ENCODE data around the gene IFNGR1. TPM values are rescaled to one million over a fixed set of nuclear protein-coding genes. Genes with fewer than 3 reads are reported as not detected.

IFNGR1 gene
- total RNA-seq, 1 experiment from 2014 or later, result 18.4 TPM

- POLR2A ChIA-PET (ENCODE audit: low non-redundant PET), result interaction anchor here (0.6 kb wide), 1 partner anchor 1058 kb away, joined by 5 read pairs; no protein-coding TSS in a partner anchor
These were observed 42.5 kb downstream of the IFNGR1 start for GRCh38 chr6:137176729-137177128.

DNA sequence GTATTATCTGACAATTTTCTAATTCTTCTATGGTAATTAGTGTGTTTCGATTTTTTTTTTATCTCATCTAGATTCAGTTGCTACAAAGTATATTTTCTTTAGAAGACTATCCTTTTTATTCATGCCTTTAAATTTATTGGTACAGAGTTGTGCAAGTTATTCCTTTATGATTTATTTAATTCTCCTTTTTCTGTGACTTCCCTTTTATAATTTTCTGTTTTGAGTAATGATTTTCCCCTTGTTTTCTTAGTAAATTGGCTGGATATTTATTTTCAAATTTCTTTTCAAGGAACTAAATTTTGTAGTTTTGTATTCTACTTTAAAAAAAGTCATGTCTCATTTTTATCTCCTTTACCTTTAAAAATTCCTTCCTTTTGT is 43.3 kb downstream of the IFNGR1 start:
- ChIA-PET CTCF (no interaction called here), POLR2A (ENCODE audit: low non-redundant PET) (no interaction called here)
- Histone ChIP-seq H3K9me3 (ENCODE audit: low read depth, low read length, poor library complexity, severe bottlenecking) (no peaks in the 10 kb centered on the region), H3K27me3 (replicated peaks; ENCODE audit: insufficient read depth, low read depth, low read length, poor library complexity) (peaks cover 3% of the 10 kb centered on the region), H3K4me1 (ENCODE audit: insufficient read depth, low read length, poor library complexity, severe bottlenecking) (no peaks in the 10 kb centered on the region), H3K4me3 (ENCODE audit: low read depth, low read length, poor library complexity, severe bottlenecking) (no peak overlapping the region), H3K27ac (ENCODE audit: low read depth, low read length, poor library complexity, severe bottlenecking) (no peak overlapping the region), H3K36me3 (ENCODE audit: insufficient read depth, low read length, poor library complexity, severe bottlenecking) (no peaks in the 10 kb centered on the region)
- DNase-seq (ENCODE audit: low spot score), result no peak
- no peak for TF ChIP-seq EZH2 (IDR thresholded peaks at IDR 0.05; ENCODE audit: borderline replicate concordance, low read depth, low read length, poor library complexity, severe bottlenecking)
- TF ChIP-seq CTCF (conservative IDR thresholded peaks at IDR 0.05; ENCODE audit: low read depth, low read length), result no peak
- intact Hi-C loops (cut with micrococcal nuclease; ENCODE audit: unreplicated experiment), result no loop called here
- no TSS peak for BruUV-seq (replicated peaks)

More at GRCh38 chr6:137176729-137177128, 42.5 kb downstream of the IFNGR1 start:
- H3K4me1 ChIP-seq (ENCODE audit: insufficient read depth, low read length, poor library complexity, severe bottlenecking), result no peaks in the 10 kb centered on the region
- TF ChIP-seq CTCF (conservative IDR thresholded peaks at IDR 0.05; ENCODE audit: low read depth, low read length), result no peak
- TF ChIP-seq EZH2 (IDR thresholded peaks at IDR 0.05; ENCODE audit: borderline replicate concordance, low read depth, low read length, poor library complexity, severe bottlenecking), result no peak
- no peak overlapping the region for H3K27ac ChIP-seq (ENCODE audit: low read depth, low read length, poor library complexity, severe bottlenecking)
- DNase-seq (ENCODE audit: low spot score), result no peak
- H3K4me3 ChIP-seq (ENCODE audit: low read depth, low read length, poor library complexity, severe bottlenecking), result no peak overlapping the region
- H3K9me3 ChIP-seq (ENCODE audit: low read depth, low read length, poor library complexity, severe bottlenecking), result peaks cover 3% of the 10 kb centered on the region
- CTCF ChIA-PET, result no interaction called here
- peaks cover 3% of the 10 kb centered on the region for H3K27me3 ChIP-seq (replicated peaks; ENCODE audit: insufficient read depth, low read depth, low read length, poor library complexity)
- intact Hi-C loops (cut with micrococcal nuclease; ENCODE audit: unreplicated experiment), result no loop called here
- BruUV-seq (replicated peaks), result no TSS peak
- H3K36me3 ChIP-seq (ENCODE audit: insufficient read depth, low read length, poor library complexity, severe bottlenecking), result no peaks in the 10 kb centered on the region

- ChIA-PET CTCF (no interaction called here), POLR2A (ENCODE audit: low non-redundant PET) (no interaction called here)
- intact Hi-C loops (cut with micrococcal nuclease; ENCODE audit: unreplicated experiment), result no loop called here
- peaks cover 3% of the 10 kb centered on the region for H3K27me3 ChIP-seq (replicated peaks; ENCODE audit: insufficient read depth, low read depth, low read length, poor library complexity)
- no peak for DNase-seq (ENCODE audit: low spot score)
- BruUV-seq (replicated peaks), result no TSS peak
- H3K4me3 ChIP-seq (ENCODE audit: low read depth, low read length, poor library complexity, severe bottlenecking), result no peak overlapping the region
- no peak overlapping the region for H3K27ac ChIP-seq (ENCODE audit: low read depth, low read length, poor library complexity, severe bottlenecking)
- H3K9me3 ChIP-seq (ENCODE audit: low read depth, low read length, poor library complexity, severe bottlenecking), result no peaks in the 10 kb centered on the region
- H3K36me3 ChIP-seq (ENCODE audit: insufficient read depth, low read length, poor library complexity, severe bottlenecking), result no peaks in the 10 kb centered on the region
- TF ChIP-seq EZH2 (IDR thresholded peaks at IDR 0.05; ENCODE audit: borderline replicate concordance, low read depth, low read length, poor library complexity, severe bottlenecking) (no peak), CTCF (conservative IDR thresholded peaks at IDR 0.05; ENCODE audit: low read depth, low read length) (no peak)
- no peaks in the 10 kb centered on the region for H3K4me1 ChIP-seq (ENCODE audit: insufficient read depth, low read length, poor library complexity, severe bottlenecking)
These were observed 43.9 kb downstream of the IFNGR1 start for GRCh38 chr6:137175157-137175867.
